GM12878 (cell line): ENCODE results near the gene DNAAF1. TPM values are rescaled to one million over a fixed set of nuclear protein-coding genes. Genes with fewer than 3 reads are reported as not detected.

Source experiments
- ATAC-seq: fragments of 200-7000 bp; cut with Tn5 transposase; 3 replicates; pipeline ENCODE4 v1.9.1; 2020; ENCODE audit warnings: mild to moderate bottlenecking, moderate library complexity
- BruUV-seq: library from RNA; stranded (reverse); fragments of 400-500 nt; replicated peaks from 2 replicates; lab custom pipeline; 2021; lab: Mats Ljungman, UMichigan
- CTCF ChIA-PET: fragments of 300-600 bp; sonication (Branson Sonifier 250); formaldehyde crosslinking; extraction: SDS; loops from one replicate; lab custom pipeline; 2021; ENCODE audit warnings: inconsistent platforms; lab: Yijun Ruan, JAX
- POLR2A ChIA-PET: fragments of 350-600 bp; formaldehyde crosslinking; extraction: SDS; loops from one replicate; lab custom pipeline; 2021; ENCODE audit warnings: inconsistent platforms; lab: Charles Lee
- RAD21 ChIA-PET: fragments of 300-600 bp; sonication (Branson Sonifier 250); formaldehyde crosslinking; loops from one replicate; lab custom pipeline; 2023; ENCODE audit warnings: antibody characterized with exemption; ENCODE audit not compliant: unreplicated experiment; lab: Charles Lee
- SMC1A ChIA-PET: fragments of 300-600 bp; sonication (Branson Sonifier 250); formaldehyde crosslinking; loops from one replicate; lab custom pipeline; 2023; ENCODE audit not compliant: unreplicated experiment, uncharacterized antibody; lab: Charles Lee
- DNase-seq: peaks from one replicate; pipeline ENCODE4 v3.0.0-alpha.2; 2011; ENCODE audit warnings: low read depth, low spot score
- FAIRE-seq: peaks from 3 replicates; lab custom pipeline; 2011; peaks lifted over from hg19 to GRCh38; lab: Jason Lieb, UNC
- H2AFZ ChIP-seq: 2 replicates; pipeline ENCODE4 v1.6.0; 2011; ENCODE audit warnings: low read depth, low read length, control low read depth; ENCODE audit not compliant: control insufficient read depth
- H3K27ac ChIP-seq: 2 replicates; pipeline ENCODE4 v1.5.1; 2011; ENCODE audit warnings: control low read depth; ENCODE audit not compliant: control insufficient read depth, insufficient read depth
- H3K27me3 ChIP-seq, 2 experiments: replicated peaks in 1 of 2; 2 replicates each; pipeline versions ENCODE4 v1.6.0 to v1.6.1; 2011; ENCODE audit warnings: low read length in 1 of 2; ENCODE audit not compliant: control insufficient read depth in 2 of 2, insufficient read depth in 2 of 2
- H3K36me3 ChIP-seq, 2 experiments: 2 replicates each; pipeline ENCODE4 v1.5.1; 2011; ENCODE audit warnings: low read length in 1 of 2; ENCODE audit not compliant: control insufficient read depth in 2 of 2, insufficient read depth in 2 of 2
- H3K4me1 ChIP-seq: 2 replicates; pipeline ENCODE4 v1.6.1; 2011; ENCODE audit warnings: mild to moderate bottlenecking, low read length, moderate library complexity, mixed read lengths; ENCODE audit not compliant: control insufficient read depth, insufficient read depth
- H3K4me2 ChIP-seq: 2 replicates; pipeline ENCODE4 v1.6.0; 2011; ENCODE audit warnings: control low read depth; ENCODE audit not compliant: control insufficient read depth, insufficient read depth
- H3K4me3 ChIP-seq: fragments of 200-600 bp; sonication (generic); 2 replicates; pipeline ENCODE4 v1.5.1; 2016
- H3K79me2 ChIP-seq: 2 replicates; pipeline ENCODE4 v1.6.0; 2011; ENCODE audit warnings: low read length; ENCODE audit not compliant: control insufficient read depth, insufficient read depth
- H3K9ac ChIP-seq: 2 replicates; pipeline ENCODE4 v1.8.0; 2011; ENCODE audit warnings: low read length, control low read depth, mixed read lengths; ENCODE audit not compliant: control insufficient read depth, insufficient read depth
- H3K9me3 ChIP-seq: replicated peaks from 3 replicates; pipeline ENCODE4 v1.5.1; 2011; ENCODE audit warnings: mild to moderate bottlenecking, low read length; ENCODE audit not compliant: control insufficient read depth, insufficient read depth
- H4K20me1 ChIP-seq: 2 replicates; pipeline ENCODE4 v1.6.0; 2011; ENCODE audit not compliant: control insufficient read depth, insufficient read depth
- CBX3 ChIP-seq: fragments of 200-600 bp; sonication (generic); IDR thresholded peaks from 2 replicates; pipeline ENCODE4 v1.6.1; 2016; ENCODE audit warnings: low read depth, borderline replicate concordance
- FOXK2 ChIP-seq: fragments of 450-650 bp; IDR thresholded peaks from 2 replicates; pipeline ENCODE4 v1.6.1; 2017; ENCODE audit warnings: mild to moderate bottlenecking, moderate library complexity
- JUND ChIP-seq: IDR thresholded peaks from 2 replicates; pipeline ENCODE4 v1.6.1; 2012; ENCODE audit warnings: low read depth, mild to moderate bottlenecking, low read length, improper control_type of control experiment, moderate library complexity
- MEF2A ChIP-seq: IDR thresholded peaks from 2 replicates; pipeline ENCODE4 v1.6.1; 2011; ENCODE audit warnings: low read depth, mild to moderate bottlenecking, low read length, moderate library complexity; ENCODE audit not compliant: insufficient read depth
- MLLT1 ChIP-seq: fragments of 450-650 bp; IDR thresholded peaks from 2 replicates; pipeline ENCODE4 v1.6.1; 2016; ENCODE audit warnings: mild to moderate bottlenecking
- MYB ChIP-seq: fragments of 150-350 bp; IDR thresholded peaks from 2 replicates; pipeline ENCODE4 v1.6.1; 2014; ENCODE audit warnings: mild to moderate bottlenecking, low read depth, low read length, borderline replicate concordance
- NR2C2 ChIP-seq: IDR thresholded peaks from 2 replicates; pipeline ENCODE4 v1.6.1; 2011; ENCODE audit warnings: borderline replicate concordance, low read depth; ENCODE audit not compliant: control insufficient read depth, insufficient read length
- PBX3 ChIP-seq: IDR thresholded peaks from 2 replicates; pipeline ENCODE4 v1.6.1; 2011; ENCODE audit warnings: mild to moderate bottlenecking, low read depth, low read length, moderate library complexity; ENCODE audit not compliant: insufficient replicate concordance
- WGBS: methylation state at CpG from one replicate; pipeline ENCODE4 v1.1.6; 2016; ENCODE audit warnings: low lambda C conversion rate; ENCODE audit not compliant: insufficient replicate concordance, insufficient coverage; ENCODE audit errors: missing lambda C conversion rate; 5-methylcytosine and 5-hydroxymethylcytosine counted together
- in situ Hi-C: fragments of 300-500 bp; cut with MboI; formaldehyde crosslinking; loops from 9 replicates; pipeline ENCODE4 v1.14.3; 2018; ENCODE audit warnings: mixed read lengths
- intact Hi-C: fragments of 100-400 bp; cut with micrococcal nuclease; formaldehyde crosslinking; loops from one replicate; pipeline ENCODE4 v1.14.2; 2022; ENCODE audit not compliant: unreplicated experiment
- polyA plus RNA-seq, 11 experiments: library from polyadenylated mRNA; depleted of rRNA in 4 of 11; unstranded in 6 of 11; stranded (reverse) in 5 of 11; fragments of >200 nt; fragmentation: Nextera tagmentation in 4 of 11; fragmentation: Illumina TruSeq in 1 of 11; extraction: Ambion mirVana in 4 of 11; extraction: Trizol in 1 of 11; gene quantifications; 1 replicate in 1 of 11; 2 replicates in 10 of 11; pipeline versions ENCODE4 v1.2.1 to v1.2.3, GENCODE V29; 2011 to 2016; ENCODE audit warnings: inconsistent platforms in 2 of 11, missing spikeins in 2 of 11, low read depth in 1 of 11
- total RNA-seq, 4 experiments: library from RNA; depleted of rRNA in 3 of 4; stranded (reverse); fragments of >200 nt in 3 of 4; fragmentation: Illumina TruSeq in 1 of 4; extraction: Trizol in 1 of 4; gene quantifications; 2 replicates each; pipeline versions ENCODE4 v1.2.1 to v1.2.3, GENCODE V29; 2013 to 2021

DNAAF1 gene
- total and polyA plus RNA-seq, 10 of the 15 experiments (the other 5 are each of a cell fraction or from before 2014, with no cell fraction given): 0.02 to 0.76 (median 0.08) TPM; not detected in 6

- no peak for FAIRE-seq
- Histone ChIP-seq H3K9ac (no peak overlapping the region), H2AFZ (no peak overlapping the region), H3K36me3 (no peaks in the 10 kb centered on the region), H3K27me3 (no peaks in the 10 kb centered on the region), H3K4me1 (no peaks in the 10 kb centered on the region)
- CTCF ChIA-PET: no interaction called here
- intact Hi-C loops: no loop called here
- no TSS peak for BruUV-seq
- 66% methylated on average over 14 of the region's 16 CpGs for WGBS
- TF ChIP-seq CBX3 (no peak), MEF2A (no peak), MYB (no peak), PBX3 (no peak), FOXK2 (no peak), MLLT1 (no peak), NR2C2 (no peak), JUND (no peak)
- TF ChIP-seq, all 136 proteins: peak for 0
- no peaks in the 10 kb centered on the region for H3K9me3 ChIP-seq
- in situ Hi-C loops: no loop called here
- RAD21 ChIA-PET: no interaction called here
- peaks cover 4% of the 10 kb centered on the region for H3K79me2 ChIP-seq
- H3K4me2 ChIP-seq: no peak overlapping the region
- SMC1A ChIA-PET: no interaction called here
- ATAC-seq (no peak), DNase-seq (no peak)
- no peaks in the 10 kb centered on the region for H4K20me1 ChIP-seq
- H3K4me3 ChIP-seq: no peak overlapping the region
- H3K27ac ChIP-seq: no peak overlapping the region
- POLR2A ChIA-PET: no interaction called here
Observed at GRCh38 chr16:84191466-84191865, 46.4 kb downstream of the DNAAF1 start.
